HUES48 (cell line): ENCODE measurements around the gene GAGE12F.
"Not testable (repeated sequence)": the region's sequence is repeated elsewhere in the genome, so short reads cannot be mapped to it uniquely, and the experiment has no call there.

Experiments
- H3K27ac ChIP-seq: one replicate; pipeline ENCODE4 v1.7.0; 2013; ENCODE audit warnings: low read depth, low read length, inconsistent platforms
- H3K27me3 ChIP-seq: 2 replicates; pipeline ENCODE4 v1.6.1; 2013; ENCODE audit warnings: mild to moderate bottlenecking, low read length; ENCODE audit not compliant: control insufficient read depth, insufficient read depth
- H3K36me3 ChIP-seq: 2 replicates; pipeline ENCODE4 v1.6.1; 2013; ENCODE audit warnings: low read length; ENCODE audit not compliant: control insufficient read depth, insufficient read depth
- H3K4me1 ChIP-seq: 2 replicates; pipeline ENCODE4 v1.6.1; 2013; ENCODE audit warnings: mild to moderate bottlenecking, low read length; ENCODE audit not compliant: control insufficient read depth, insufficient read depth
- H3K4me3 ChIP-seq: 2 replicates; pipeline ENCODE4 v1.5.1; 2013; ENCODE audit warnings: mild to moderate bottlenecking, low read depth, low read length
- H3K9ac ChIP-seq: 2 replicates; pipeline ENCODE4 v1.6.1; 2013; ENCODE audit warnings: mild to moderate bottlenecking, low read depth, low read length, moderate library complexity
- H3K9me3 ChIP-seq: 2 replicates; pipeline ENCODE4 v1.6.1; 2013; ENCODE audit warnings: low read length; ENCODE audit not compliant: control insufficient read depth, insufficient read depth

Gene GAGE12F

DNA sequence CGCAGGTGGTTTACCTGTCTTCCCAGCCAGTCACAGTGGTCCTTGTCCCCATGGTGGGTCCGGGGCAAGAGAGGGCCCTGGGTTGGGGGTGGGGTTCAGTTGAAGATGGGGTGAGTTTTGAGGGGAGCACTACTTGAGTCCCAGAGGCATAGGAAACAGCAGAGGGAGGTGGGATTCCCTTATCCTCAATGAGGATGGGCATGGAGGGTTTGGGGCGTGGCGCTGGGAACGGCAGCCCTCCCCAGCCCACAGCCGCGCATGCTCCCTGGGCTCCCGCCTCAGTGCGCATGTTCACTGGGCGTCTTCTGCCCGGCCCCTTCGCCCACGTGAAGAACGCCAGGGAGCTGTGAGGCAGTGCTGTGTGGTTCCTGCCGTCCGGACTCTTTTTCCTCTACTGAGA is at the start of gene GAGE12F:
GAGE12F (plus strand) TSS at position 301 of the 400 bp plus-strand sequence. CDS start 1,155 bp downstream, outside the sequence.
- not testable (repeated sequence) for H3K4me3 ChIP-seq, H3K9ac ChIP-seq

DNA sequence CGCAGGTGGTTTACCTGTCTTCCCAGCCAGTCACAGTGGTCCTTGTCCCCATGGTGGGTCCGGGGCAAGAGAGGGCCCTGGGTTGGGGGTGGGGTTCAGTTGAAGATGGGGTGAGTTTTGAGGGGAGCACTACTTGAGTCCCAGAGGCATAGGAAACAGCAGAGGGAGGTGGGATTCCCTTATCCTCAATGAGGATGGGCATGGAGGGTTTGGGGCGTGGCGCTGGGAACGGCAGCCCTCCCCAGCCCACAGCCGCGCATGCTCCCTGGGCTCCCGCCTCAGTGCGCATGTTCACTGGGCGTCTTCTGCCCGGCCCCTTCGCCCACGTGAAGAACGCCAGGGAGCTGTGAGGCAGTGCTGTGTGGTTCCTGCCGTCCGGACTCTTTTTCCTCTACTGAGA is 28.8 kb upstream of the GAGE12F start, which contains the start of gene GAGE12C:
GAGE12C (plus strand) TSS at position 301 of the 400 bp plus-strand sequence. CDS start 1,155 bp downstream, outside the sequence.
- not testable (repeated sequence) for H3K9ac ChIP-seq, H3K9me3 ChIP-seq, H3K4me1 ChIP-seq, H3K36me3 ChIP-seq, H3K4me3 ChIP-seq, H3K27ac ChIP-seq, H3K27me3 ChIP-seq

More for the DNA sequence above, at the start of gene GAGE12F:
- not testable (repeated sequence) for H3K27me3 ChIP-seq, H3K36me3 ChIP-seq, H3K27ac ChIP-seq, H3K4me1 ChIP-seq, H3K9me3 ChIP-seq

- not testable (repeated sequence) for H3K27me3 ChIP-seq, H3K4me1 ChIP-seq, H3K9ac ChIP-seq, H3K36me3 ChIP-seq, H3K4me3 ChIP-seq, H3K9me3 ChIP-seq, H3K27ac ChIP-seq
Measured at GRCh38 chrX:49541433-49541832, 19.2 kb upstream of the GAGE12F start, which contains the start of gene GAGE12D. TSS of gene GAGE12D (plus strand) at chrX:49541733. CDS start at chrX:49542888, 1,155 bp downstream.

DNA sequence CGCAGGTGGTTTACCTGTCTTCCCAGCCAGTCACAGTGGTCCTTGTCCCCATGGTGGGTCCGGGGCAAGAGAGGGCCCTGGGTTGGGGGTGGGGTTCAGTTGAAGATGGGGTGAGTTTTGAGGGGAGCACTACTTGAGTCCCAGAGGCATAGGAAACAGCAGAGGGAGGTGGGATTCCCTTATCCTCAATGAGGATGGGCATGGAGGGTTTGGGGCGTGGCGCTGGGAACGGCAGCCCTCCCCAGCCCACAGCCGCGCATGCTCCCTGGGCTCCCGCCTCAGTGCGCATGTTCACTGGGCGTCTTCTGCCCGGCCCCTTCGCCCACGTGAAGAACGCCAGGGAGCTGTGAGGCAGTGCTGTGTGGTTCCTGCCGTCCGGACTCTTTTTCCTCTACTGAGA is 9.7 kb upstream of the GAGE12F start, which contains the start of gene GAGE12E:
GAGE12E (plus strand) TSS at position 301 of the 400 bp plus-strand sequence. CDS start 1,155 bp downstream, outside the sequence.
- H3K4me3 ChIP-seq, H3K36me3 ChIP-seq, H3K9me3 ChIP-seq, H3K4me1 ChIP-seq, H3K27me3 ChIP-seq, H3K9ac ChIP-seq, H3K27ac ChIP-seq: not testable (repeated sequence)

GRCh38 chrX:49568728-49569127 is 8.1 kb downstream of the GAGE12F start:
- not testable (repeated sequence) for H3K4me1 ChIP-seq, H3K9me3 ChIP-seq, H3K4me3 ChIP-seq, H3K9ac ChIP-seq, H3K27me3 ChIP-seq, H3K36me3 ChIP-seq, H3K27ac ChIP-seq

DNA sequence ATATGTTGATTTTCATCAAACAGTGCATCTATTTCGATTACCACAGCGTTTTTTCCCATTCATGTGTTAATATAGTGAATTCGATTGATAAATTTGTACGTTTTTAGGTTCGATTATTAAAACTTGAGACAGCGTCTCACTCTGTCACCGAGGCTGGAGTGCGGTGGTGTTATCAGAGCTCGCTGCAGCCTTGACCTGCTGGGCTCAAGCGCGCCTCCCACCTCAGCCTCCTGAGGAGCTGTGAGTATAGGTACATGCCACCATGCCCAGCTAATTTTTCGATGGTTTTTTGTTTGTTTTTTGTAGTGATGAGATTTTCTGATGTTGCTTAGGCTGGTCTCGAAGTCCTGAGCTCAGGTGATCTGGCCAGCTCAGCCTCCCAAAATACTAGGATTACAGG is 8.5 kb downstream of the GAGE12F start:
- H3K4me3 ChIP-seq, H3K9ac ChIP-seq: not testable (repeated sequence)

GRCh38 chrX:49570100-49570499 is 9.5 kb downstream of the GAGE12F start, which contains the start of gene GAGE12G:
TSS of gene GAGE12G (plus strand) at chrX:49570400. CDS start at chrX:49571555, 1,155 bp downstream.
- H3K36me3 ChIP-seq, H3K9ac ChIP-seq, H3K9me3 ChIP-seq, H3K27me3 ChIP-seq, H3K4me1 ChIP-seq, H3K27ac ChIP-seq, H3K4me3 ChIP-seq: not testable (repeated sequence)

More for the DNA sequence above, 8.5 kb downstream of the GAGE12F start:
- not testable (repeated sequence) for H3K4me1 ChIP-seq, H3K27ac ChIP-seq, H3K9me3 ChIP-seq, H3K36me3 ChIP-seq, H3K27me3 ChIP-seq

GRCh38 chrX:49579649-49580048 is 19.0 kb downstream of the GAGE12F start, which contains the start of gene GAGE12H:
TSS of gene GAGE12H (plus strand) at chrX:49579949. CDS start at chrX:49581104, 1,155 bp downstream.
- not testable (repeated sequence) for H3K36me3 ChIP-seq, H3K4me3 ChIP-seq, H3K27me3 ChIP-seq, H3K9me3 ChIP-seq, H3K9ac ChIP-seq, H3K4me1 ChIP-seq, H3K27ac ChIP-seq

- H3K9ac ChIP-seq, H3K4me1 ChIP-seq, H3K27ac ChIP-seq, H3K36me3 ChIP-seq, H3K9me3 ChIP-seq, H3K4me3 ChIP-seq, H3K27me3 ChIP-seq: not testable (repeated sequence)
Measured at GRCh38 chrX:49589196-49589595, 28.6 kb downstream of the GAGE12F start, which contains the start of gene GAGE2A. TSS of gene GAGE2A (plus strand) at chrX:49589496. CDS start at chrX:49590651, 1,155 bp downstream.

GRCh38 chrX:49589769-49590478 is 29.3 kb downstream of the GAGE12F start:
- H3K27ac ChIP-seq, H3K27me3 ChIP-seq, H3K4me3 ChIP-seq, H3K9ac ChIP-seq, H3K9me3 ChIP-seq, H3K4me1 ChIP-seq, H3K36me3 ChIP-seq: not testable (repeated sequence)

- not testable (repeated sequence) for H3K9ac ChIP-seq, H3K4me3 ChIP-seq, H3K36me3 ChIP-seq, H3K9me3 ChIP-seq, H3K4me1 ChIP-seq, H3K27me3 ChIP-seq, H3K27ac ChIP-seq
Measured at GRCh38 chrX:49590488-49590887, 29.8 kb downstream of the GAGE12F start.
